Activated naive CD8-positive, alpha-beta T cell treated with anti-CD3 and anti-CD28 coated beads for 36 hours (primary cell): ENCODE measurements around the gene PITHD1. TPM values are rescaled to one million over a fixed set of nuclear protein-coding genes. Genes with fewer than 3 reads are reported as not detected.
"Not testable (repeated sequence)": the region's sequence is repeated elsewhere in the genome, so short reads cannot be mapped to it uniquely, and the experiment has no call there.

Source experiments
- DNase-seq: peaks from one replicate; pipeline ENCODE4 v3.0.0; 2021
- H3K27ac Mint-ChIP-seq: one replicate; pipeline ENCODE4 v1.8.0; 2022; ENCODE audit warnings: mild to moderate bottlenecking, moderate library complexity, mixed read lengths
- H3K27me3 Mint-ChIP-seq: one replicate; pipeline ENCODE4 v1.8.0; 2022; ENCODE audit warnings: mild to moderate bottlenecking, mixed read lengths
- H3K36me3 Mint-ChIP-seq: one replicate; pipeline ENCODE4 v1.8.0; 2021; ENCODE audit warnings: mild to moderate bottlenecking, mixed read lengths
- H3K4me1 Mint-ChIP-seq: one replicate; pipeline ENCODE4 v1.8.0; 2021; ENCODE audit warnings: mixed read lengths
- H3K4me3 Mint-ChIP-seq: one replicate; pipeline ENCODE4 v1.8.0; 2022; ENCODE audit warnings: mild to moderate bottlenecking, moderate library complexity, mixed read lengths
- H3K9me3 Mint-ChIP-seq: one replicate; pipeline ENCODE4 v1.8.0; 2022; ENCODE audit warnings: mixed read lengths
- total RNA-seq, 2 experiments: library from RNA; stranded (reverse); gene quantifications; one replicate each; pipeline ENCODE4 v1.2.3, GENCODE V29; 2021

The PITHD1 gene
- total RNA-seq, 2 experiments from 2014 or later, result 89.1 to 92.3 TPM

GRCh38 chr1:23800400-23801337, 22.5 kb downstream of the PITHD1 start, which contains the start of gene GALE:
GALE (minus strand) TSS chr1:23800754; CDS start chr1:23799007, 1,747 bp downstream.
- Mint-ChIP-seq H3K36me3 (peaks cover 6% of the 10 kb centered on the region), H3K4me1 (peaks cover 16% of the 10 kb centered on the region), H3K27me3 (no peaks in the 10 kb centered on the region), H3K4me3 (peak within 1 kb of the TSS; percentile 98), H3K9me3 (no peaks in the 10 kb centered on the region), H3K27ac (peak within 1 kb of the TSS; percentile 83)
- peak; percentile 96 for DNase-seq

- peaks cover 16% of the 10 kb centered on the region for H3K4me1 Mint-ChIP-seq
- no peak for DNase-seq
- no peaks in the 10 kb centered on the region for H3K27me3 Mint-ChIP-seq
- H3K9me3 Mint-ChIP-seq, result no peaks in the 10 kb centered on the region
- peaks cover 6% of the 10 kb centered on the region for H3K36me3 Mint-ChIP-seq
- peak overlapping the region; percentile 98 for H3K4me3 Mint-ChIP-seq
- peak overlapping the region; percentile 77 for H3K27ac Mint-ChIP-seq
These were observed 23.1 kb downstream of the PITHD1 start for GRCh38 chr1:23801338-23801748.

GRCh38 chr1:23801876-23802275, 23.7 kb downstream of the PITHD1 start:
- DNase-seq, result no peak
- Mint-ChIP-seq H3K4me1 (peaks cover 16% of the 10 kb centered on the region), H3K27me3 (no peaks in the 10 kb centered on the region), H3K36me3 (peaks cover 6% of the 10 kb centered on the region), H3K27ac (no peak overlapping the region), H3K4me3 (peak overlapping the region; percentile 53), H3K9me3 (no peaks in the 10 kb centered on the region)

GRCh38 chr1:23802809-23803342, 24.7 kb downstream of the PITHD1 start:
- DNase-seq, H3K27me3 Mint-ChIP-seq, H3K36me3 Mint-ChIP-seq, H3K4me3 Mint-ChIP-seq, H3K9me3 Mint-ChIP-seq, H3K27ac Mint-ChIP-seq: not testable (repeated sequence)
- H3K4me1 Mint-ChIP-seq, result peaks cover 16% of the 10 kb centered on the region

GRCh38 chr1:23803674-23804073, 25.5 kb downstream of the PITHD1 start:
- no peaks in the 10 kb centered on the region for H3K9me3 Mint-ChIP-seq
- no peak overlapping the region for H3K4me3 Mint-ChIP-seq
- peaks cover 1% of the 10 kb centered on the region for H3K36me3 Mint-ChIP-seq
- no peak for DNase-seq
- H3K4me1 Mint-ChIP-seq, result peaks cover 15% of the 10 kb centered on the region
- no peaks in the 10 kb centered on the region for H3K27me3 Mint-ChIP-seq
- no peak overlapping the region for H3K27ac Mint-ChIP-seq

- H3K9me3 Mint-ChIP-seq, result no peaks in the 10 kb centered on the region
- no peaks in the 10 kb centered on the region for H3K36me3 Mint-ChIP-seq
- no peak for DNase-seq
- H3K4me1 Mint-ChIP-seq, result peaks cover 9% of the 10 kb centered on the region
- H3K27me3 Mint-ChIP-seq, result no peaks in the 10 kb centered on the region
- no peak overlapping the region for H3K27ac Mint-ChIP-seq
- no peak overlapping the region for H3K4me3 Mint-ChIP-seq
These were observed 26.1 kb downstream of the PITHD1 start for GRCh38 chr1:23804183-23804835.

GRCh38 chr1:23805025-23805424, 26.8 kb downstream of the PITHD1 start:
- peak overlapping the region; percentile 34 for H3K27ac Mint-ChIP-seq
- no peaks in the 10 kb centered on the region for H3K36me3 Mint-ChIP-seq

GRCh38 chr1:23806280-23806679, 28.1 kb downstream of the PITHD1 start:
- Mint-ChIP-seq H3K9me3 (no peaks in the 10 kb centered on the region), H3K27me3 (no peaks in the 10 kb centered on the region), H3K27ac (no peak overlapping the region), H3K36me3 (no peaks in the 10 kb centered on the region), H3K4me3 (no peak overlapping the region), H3K4me1 (peaks cover 9% of the 10 kb centered on the region)
- no peak for DNase-seq

More at GRCh38 chr1:23805025-23805424, 26.8 kb downstream of the PITHD1 start:
- H3K4me3 Mint-ChIP-seq, result no peak overlapping the region
- DNase-seq, result no peak
- H3K9me3 Mint-ChIP-seq, result no peaks in the 10 kb centered on the region
- H3K4me1 Mint-ChIP-seq, result peaks cover 9% of the 10 kb centered on the region
- H3K27me3 Mint-ChIP-seq, result no peaks in the 10 kb centered on the region

GRCh38 chr1:23807453-23807852, 29.2 kb downstream of the PITHD1 start:
- Mint-ChIP-seq H3K9me3 (no peaks in the 10 kb centered on the region), H3K36me3 (no peaks in the 10 kb centered on the region), H3K27ac (no peak overlapping the region), H3K4me1 (peaks cover 5% of the 10 kb centered on the region), H3K4me3 (no peak overlapping the region), H3K27me3 (no peaks in the 10 kb centered on the region)
- no peak for DNase-seq

GRCh38 chr1:23809751-23810171, 31.5 kb downstream of the PITHD1 start:
- H3K9me3 Mint-ChIP-seq, result no peaks in the 10 kb centered on the region
- no peak overlapping the region for H3K4me3 Mint-ChIP-seq
- H3K27ac Mint-ChIP-seq, result no peak overlapping the region
- peaks cover 5% of the 10 kb centered on the region for H3K4me1 Mint-ChIP-seq
- no peaks in the 10 kb centered on the region for H3K27me3 Mint-ChIP-seq
- peak; percentile 82 for DNase-seq
- H3K36me3 Mint-ChIP-seq, result no peaks in the 10 kb centered on the region

- DNase-seq, result peak; percentile 54
- no peaks in the 10 kb centered on the region for H3K9me3 Mint-ChIP-seq
- peaks cover 5% of the 10 kb centered on the region for H3K4me1 Mint-ChIP-seq
- no peak overlapping the region for H3K27ac Mint-ChIP-seq
- no peaks in the 10 kb centered on the region for H3K27me3 Mint-ChIP-seq
- no peaks in the 10 kb centered on the region for H3K36me3 Mint-ChIP-seq
- no peak overlapping the region for H3K4me3 Mint-ChIP-seq
These were observed 32.8 kb downstream of the PITHD1 start for GRCh38 chr1:23810818-23811540.

GRCh38 chr1:23814016-23814415, 35.8 kb downstream of the PITHD1 start:
- Mint-ChIP-seq H3K9me3 (no peaks in the 10 kb centered on the region), H3K4me3 (no peak overlapping the region), H3K27me3 (no peaks in the 10 kb centered on the region), H3K4me1 (peaks cover 6% of the 10 kb centered on the region), H3K36me3 (peaks cover 3% of the 10 kb centered on the region), H3K27ac (no peak overlapping the region)
- no peak for DNase-seq

- Mint-ChIP-seq H3K4me3 (no peak overlapping the region), H3K9me3 (no peaks in the 10 kb centered on the region), H3K36me3 (peaks cover 3% of the 10 kb centered on the region), H3K4me1 (peaks cover 1% of the 10 kb centered on the region), H3K27me3 (no peaks in the 10 kb centered on the region), H3K27ac (no peak overlapping the region)
- no peak for DNase-seq
These were observed 38.1 kb downstream of the PITHD1 start for GRCh38 chr1:23816361-23816760.

GRCh38 chr1:23816906-23817305, 38.7 kb downstream of the PITHD1 start:
- Mint-ChIP-seq H3K4me3 (no peak overlapping the region), H3K27ac (no peak overlapping the region), H3K36me3 (peaks cover 3% of the 10 kb centered on the region), H3K27me3 (no peaks in the 10 kb centered on the region), H3K9me3 (no peaks in the 10 kb centered on the region), H3K4me1 (peaks cover 1% of the 10 kb centered on the region)
- no peak for DNase-seq

- H3K27ac Mint-ChIP-seq, result no peak overlapping the region
These were observed 39.4 kb downstream of the PITHD1 start for GRCh38 chr1:23817633-23818032.

More at GRCh38 chr1:23817633-23818032, 39.4 kb downstream of the PITHD1 start:
- Mint-ChIP-seq H3K36me3 (peaks cover 3% of the 10 kb centered on the region), H3K4me3 (no peak overlapping the region), H3K27me3 (no peaks in the 10 kb centered on the region), H3K4me1 (peaks cover 1% of the 10 kb centered on the region), H3K9me3 (no peaks in the 10 kb centered on the region)
- DNase-seq, result no peak
